HG02759 (cell line): ENCODE measurements around the gene GPRIN1.
"Not testable (repeated sequence)": the region's sequence is repeated elsewhere in the genome, so short reads cannot be mapped to it uniquely, and the experiment has no call there.

ENCODE experiments used
- ATAC-seq: cut with Tn5 transposase; IDR thresholded peaks from one replicate; pipeline ENCODE4 v1.9.1; 2021; ENCODE audit warnings: mild to moderate bottlenecking, moderate library complexity; ENCODE audit not compliant: unreplicated experiment

The GPRIN1 gene

DNA sequence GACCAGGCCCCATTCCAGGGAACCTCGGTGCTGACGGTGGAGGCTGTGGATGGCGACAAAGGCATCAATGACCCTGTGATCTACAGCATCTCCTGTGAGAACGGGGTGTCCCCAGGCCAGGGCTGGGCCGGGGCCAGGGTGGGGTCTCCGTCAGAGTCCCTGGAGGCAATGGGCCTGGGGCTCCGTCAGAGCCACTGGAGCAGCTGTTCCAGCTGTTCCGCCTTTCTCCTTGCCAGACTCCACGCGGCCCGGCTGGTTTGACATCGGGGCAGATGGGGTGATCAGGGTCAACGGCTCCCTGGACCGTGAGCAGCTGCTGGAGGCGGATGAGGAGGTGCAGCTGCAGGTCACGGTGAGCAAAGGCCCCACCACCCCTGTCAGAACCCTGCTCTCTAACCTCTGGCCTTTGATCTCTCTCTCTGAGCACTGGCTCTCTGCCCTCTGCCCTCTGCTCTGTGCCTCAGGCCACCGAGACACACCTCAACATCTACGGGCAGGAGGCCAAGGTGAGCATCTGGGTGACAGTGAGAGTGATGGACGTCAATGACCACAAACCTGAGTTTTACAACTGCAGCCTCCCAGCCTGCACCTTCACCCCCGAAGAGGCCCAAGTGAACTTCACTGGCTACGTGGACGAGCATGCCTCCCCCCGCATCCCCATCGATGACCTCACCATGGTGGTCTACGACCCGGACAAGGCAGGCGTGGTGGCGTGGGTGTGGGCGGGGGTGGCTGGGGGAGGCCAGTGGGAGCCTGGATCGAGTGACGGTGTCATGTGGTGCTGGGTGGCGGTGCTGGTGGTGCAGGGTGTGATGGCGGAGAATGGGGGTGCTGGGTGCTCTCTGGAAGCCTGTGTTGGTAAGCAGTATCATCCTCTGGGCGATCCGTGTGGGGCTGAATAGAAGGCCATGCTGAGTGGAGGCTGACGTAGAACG is 34.2 kb downstream of the GPRIN1 start:
- no peak for ATAC-seq

GRCh38 chr5:176575066-176575465 is 34.9 kb downstream of the GPRIN1 start:
- ATAC-seq = no peak

GRCh38 chr5:176574297-176574591 is 35.7 kb downstream of the GPRIN1 start:
- ATAC-seq = no peak

DNA sequence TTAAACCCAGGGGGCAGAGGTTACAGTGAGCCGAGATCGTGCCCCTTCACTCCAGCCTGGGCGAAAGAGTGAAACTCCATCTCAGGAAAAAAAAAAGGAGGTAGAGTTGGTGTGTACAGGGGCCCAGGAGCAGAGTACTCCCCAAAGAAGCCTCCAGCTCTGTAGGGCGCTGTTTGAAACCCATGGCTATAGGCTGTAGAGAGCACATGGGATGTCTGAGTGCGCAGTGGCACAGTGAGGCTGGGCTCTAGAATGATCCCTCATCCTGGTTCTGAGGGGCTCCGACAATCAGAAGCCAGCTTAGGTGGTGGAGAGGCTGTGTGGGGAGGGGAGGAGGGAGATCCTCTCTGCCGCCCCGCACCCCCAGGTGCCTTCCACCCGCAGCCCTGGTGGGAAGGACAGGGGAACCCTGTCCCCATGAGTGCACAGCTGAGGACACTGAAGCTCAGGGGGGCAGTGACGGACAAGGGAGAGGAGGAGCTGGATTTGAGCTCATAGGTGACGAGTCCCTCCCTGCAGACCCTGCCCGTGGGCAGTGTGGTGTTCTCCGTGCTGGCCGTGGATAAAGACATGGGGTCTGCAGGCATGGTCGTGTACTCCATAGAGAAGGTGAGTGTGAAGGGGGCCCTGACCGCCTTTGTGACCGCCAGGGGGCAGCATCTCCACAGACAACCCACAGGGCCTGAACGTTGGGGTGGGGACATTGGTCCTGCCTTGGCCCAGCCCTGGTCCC is 36.2 kb downstream of the GPRIN1 start:
- ATAC-seq = peak; percentile 73

DNA sequence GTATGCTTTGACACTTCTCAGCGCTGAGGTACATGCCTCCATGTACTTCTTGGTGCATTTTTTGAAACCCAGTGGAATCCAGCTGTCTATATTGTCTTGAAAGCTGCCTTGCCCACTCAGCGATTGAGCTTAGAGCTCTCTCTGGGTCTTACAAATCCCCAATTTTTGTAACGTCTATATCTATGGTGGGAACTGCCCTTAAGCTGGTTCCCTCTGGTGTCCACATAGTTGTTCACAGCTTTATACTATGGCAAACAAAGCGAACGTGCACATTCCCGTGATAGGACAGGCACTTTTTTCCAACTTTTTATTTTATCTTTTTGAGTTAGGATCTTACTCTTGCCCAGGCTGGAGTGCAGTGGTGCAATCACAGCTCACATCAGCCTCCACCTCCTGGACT is 39.9 kb downstream of the GPRIN1 start:
- ATAC-seq = no peak

GRCh38 chr5:176568657-176569056 is 41.3 kb downstream of the GPRIN1 start:
- ATAC-seq = no peak

- no peak for ATAC-seq
These were observed 44.1 kb downstream of the GPRIN1 start for GRCh38 chr5:176565760-176566288.

DNA sequence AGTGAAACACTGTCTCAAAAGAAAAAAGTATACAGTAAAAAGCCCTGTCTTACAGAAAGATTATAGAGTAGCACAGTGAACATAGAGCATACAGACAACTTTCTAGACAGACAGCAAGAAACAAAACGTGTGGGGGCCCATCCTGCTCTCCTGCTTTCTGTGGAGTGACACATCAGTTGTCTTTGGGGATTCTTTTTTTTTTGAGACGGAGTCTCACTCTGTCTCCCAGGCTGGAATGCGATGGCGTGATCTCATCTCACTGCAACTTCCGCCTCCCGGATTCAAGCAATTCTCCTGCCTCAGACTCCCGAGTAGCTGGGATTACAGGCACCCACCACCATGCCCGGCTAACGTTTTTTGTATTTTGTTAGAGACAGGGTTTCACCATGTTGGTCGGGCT is 46.0 kb downstream of the GPRIN1 start:
- no peak for ATAC-seq

- no peak for ATAC-seq
These were observed 47.8 kb downstream of the GPRIN1 start for GRCh38 chr5:176562189-176562588.

- ATAC-seq = no peak
These were observed 48.7 kb downstream of the GPRIN1 start for GRCh38 chr5:176561259-176561658.

- no peak for ATAC-seq
These were observed 49.6 kb downstream of the GPRIN1 start for GRCh38 chr5:176560364-176560763.

DNA sequence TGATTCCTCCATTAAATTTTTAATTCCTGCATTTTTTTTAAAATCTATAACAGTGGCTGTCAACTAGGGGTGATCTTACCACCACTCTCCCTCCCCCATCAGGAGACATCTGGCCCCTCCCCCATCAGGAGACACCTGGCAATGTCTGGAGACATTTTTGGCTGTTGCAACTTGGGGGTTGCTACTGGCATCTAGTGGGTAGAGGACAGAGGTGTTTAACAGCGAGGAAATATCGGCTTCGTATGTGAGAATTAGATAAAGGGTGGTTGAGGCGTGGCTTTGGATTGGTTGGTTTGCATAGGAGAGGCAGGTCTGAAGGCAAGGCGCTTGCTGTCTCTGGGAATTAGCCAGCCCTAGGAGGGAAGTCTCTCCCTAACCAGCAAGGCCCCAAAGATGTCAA is 50.3 kb downstream of the GPRIN1 start:
- ATAC-seq = no peak

GRCh38 chr5:176557846-176558245 is 52.1 kb downstream of the GPRIN1 start:
- ATAC-seq = no peak

GRCh38 chr5:176553260-176554085 is 56.5 kb downstream of the GPRIN1 start:
- ATAC-seq = no peak

- ATAC-seq = no peak
These were observed 57.6 kb downstream of the GPRIN1 start for GRCh38 chr5:176552332-176552869.

DNA sequence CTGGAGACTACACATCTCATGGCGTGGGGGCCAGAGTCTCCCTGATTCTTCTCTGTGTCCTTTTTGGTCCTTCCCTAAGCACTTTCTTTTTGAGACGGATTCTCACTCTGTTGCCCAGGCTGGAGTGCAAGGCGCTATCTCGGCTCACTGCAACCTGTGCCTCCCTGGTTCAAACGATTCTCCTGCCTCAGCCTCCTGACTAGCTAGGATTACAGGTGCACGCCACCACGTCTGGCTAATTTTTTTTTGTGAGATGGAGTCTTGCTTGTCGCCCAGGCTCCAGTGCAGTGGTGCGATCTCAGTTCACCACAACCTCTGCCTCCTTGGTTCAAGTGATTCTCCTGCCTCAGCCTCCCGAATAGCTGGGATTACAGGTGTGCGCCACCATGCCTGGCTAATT is 59.0 kb downstream of the GPRIN1 start:
- ATAC-seq = not testable (repeated sequence)

- ATAC-seq = no peak
These were observed 59.6 kb downstream of the GPRIN1 start for GRCh38 chr5:176550275-176550831.

DNA sequence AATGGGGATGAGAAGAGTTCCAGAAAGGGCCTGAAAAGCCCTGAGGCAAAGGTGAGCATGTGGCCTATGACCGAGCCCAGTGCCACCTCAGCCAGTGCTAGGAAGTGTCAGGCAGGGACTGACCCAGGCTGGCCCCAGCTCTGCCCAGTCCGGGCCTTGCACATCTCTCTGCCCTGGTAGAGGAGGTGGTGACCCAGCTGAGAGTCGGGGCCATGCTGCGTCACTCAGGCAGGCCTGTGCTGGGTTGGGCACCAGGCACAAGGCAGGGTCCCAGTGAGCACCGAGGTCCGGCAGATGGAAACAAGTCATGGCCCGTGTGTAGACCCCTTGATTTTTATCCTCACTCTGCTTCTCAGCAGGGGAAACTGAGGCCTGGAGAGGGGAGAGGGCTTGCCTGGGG is 60.1 kb downstream of the GPRIN1 start:
- no peak for ATAC-seq

DNA sequence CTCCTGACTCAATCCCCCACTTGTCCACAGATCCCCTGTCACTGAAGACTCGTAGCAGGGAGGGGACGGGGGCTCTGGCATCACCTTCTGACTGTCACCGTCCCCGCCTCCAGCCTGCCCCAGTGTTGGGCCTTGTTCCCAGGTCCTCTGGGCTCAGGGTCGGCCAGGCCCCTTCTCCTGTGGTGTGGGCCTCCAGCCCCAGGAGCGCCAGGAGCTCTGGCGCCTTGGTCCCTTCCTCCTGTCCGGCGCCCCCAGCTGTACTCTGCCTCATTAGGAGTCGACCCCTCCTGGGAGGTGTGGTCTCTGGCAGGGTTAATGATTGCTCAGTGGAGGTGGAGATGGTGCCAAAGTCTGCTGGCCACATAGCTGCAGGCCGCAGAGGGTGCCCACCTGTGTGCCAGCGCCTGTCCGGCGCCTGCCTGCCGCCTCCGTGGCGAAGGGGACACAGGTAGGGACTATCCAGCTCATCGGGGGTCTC is 61.0 kb downstream of the GPRIN1 start, which contains the start of gene CDHR2:
Gene CDHR2 (plus strand): TSS at position 376 of the 478 bp plus-strand sequence. CDS start 16,011 bp downstream, outside the sequence.
- ATAC-seq = no peak

- no peak for ATAC-seq
These were observed 62.2 kb downstream of the GPRIN1 start for GRCh38 chr5:176547802-176548201.
